ENCODE results near the gene PTDSS2. TPM values are rescaled to one million over a fixed set of nuclear protein-coding genes. Genes with fewer than 3 reads are reported as not detected.

Gene PTDSS2
- total and polyA plus RNA-seq, 4 experiments from 2014 or later: 5.5 to 26.1 (median 14.8) TPM

DNA sequence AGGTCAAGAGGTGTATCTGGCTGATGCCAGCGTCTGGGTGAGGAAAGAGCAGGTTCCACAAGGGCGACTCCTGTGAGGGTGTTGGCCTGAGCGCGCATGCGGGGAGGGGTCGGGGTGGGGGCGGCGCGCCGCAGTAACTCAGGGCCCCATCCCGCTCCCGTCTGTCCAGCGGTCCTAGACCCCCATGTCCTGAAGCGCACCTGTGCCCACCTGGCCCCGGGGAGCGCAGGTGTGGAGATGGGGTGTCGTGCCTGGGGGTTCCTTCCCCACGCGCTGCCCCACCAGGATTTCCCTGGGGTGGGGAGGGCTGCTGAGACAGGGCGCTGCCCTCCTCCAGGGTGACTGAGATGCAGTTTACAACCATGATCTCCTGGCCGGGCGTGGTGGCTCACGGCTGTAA lies 36.1 kb downstream of the PTDSS2 start:
- no peaks in the 10 kb centered on the region for H3K4me1 ChIP-seq (ENCODE audit: insufficient read depth, low read length)
- no peaks in the 10 kb centered on the region for H3K4me1 Mint-ChIP-seq
- H3K9me3 Mint-ChIP-seq: no peaks in the 10 kb centered on the region

GRCh38 chr11:487571-488021 lies 37.5 kb downstream of the PTDSS2 start:
- no peak overlapping the region for H3K27ac ChIP-seq (ENCODE audit: low read depth, low read length)
- Mint-ChIP-seq H3K27me3 (no peaks in the 10 kb centered on the region), H3K4me3 (no peak overlapping the region), H3K4me1 (no peaks in the 10 kb centered on the region), H3K9me3 (no peaks in the 10 kb centered on the region), H3K36me3 (peaks cover 0 to 6% of the 10 kb centered on the region in 2 donors), H3K27ac (no peak overlapping the region)
- H3K27me3 ChIP-seq (ENCODE audit: insufficient read depth, low read length): no peaks in the 10 kb centered on the region
- H3K4me1 ChIP-seq (ENCODE audit: insufficient read depth, low read length): no peaks in the 10 kb centered on the region
- no peak for DNase-seq
- no peak overlapping the region for H3K4me3 ChIP-seq (ENCODE audit: low read length in 2 of 2)
- CTCF ChIA-PET (ENCODE audit: partially characterized antibody): no interaction called here
- no peaks in the 10 kb centered on the region for H3K36me3 ChIP-seq (ENCODE audit: insufficient read depth, low read length)
- POLR2A ChIA-PET (ENCODE audit: partially characterized antibody): no interaction called here
- intact Hi-C loops (cut with micrococcal nuclease): no loop called here
- H3K9me3 ChIP-seq (ENCODE audit: control insufficient read depth in 1 of 2, low read length in 2 of 2): no peaks in the 10 kb centered on the region

More for the DNA sequence above, 36.1 kb downstream of the PTDSS2 start:
- H3K27ac ChIP-seq (ENCODE audit: low read depth, low read length): no peak overlapping the region
- CTCF ChIA-PET (ENCODE audit: partially characterized antibody): no interaction called here
- Mint-ChIP-seq H3K4me3 (no peak overlapping the region), H3K27me3 (no peaks in the 10 kb centered on the region), H3K27ac (no peak overlapping the region), H3K36me3 (peaks cover 0 to 2% of the 10 kb centered on the region in 2 donors)
- DNase-seq: no peak
- no peaks in the 10 kb centered on the region for H3K36me3 ChIP-seq (ENCODE audit: insufficient read depth, low read length)
- H3K9me3 ChIP-seq (ENCODE audit: control insufficient read depth in 1 of 2, low read length in 2 of 2): no peaks in the 10 kb centered on the region
- H3K4me3 ChIP-seq (ENCODE audit: low read length in 2 of 2): no peak overlapping the region
- H3K27me3 ChIP-seq (ENCODE audit: insufficient read depth, low read length): no peaks in the 10 kb centered on the region
- intact Hi-C loops (cut with micrococcal nuclease): no loop called here
- POLR2A ChIA-PET (ENCODE audit: partially characterized antibody): no interaction called here

GRCh38 chr11:488062-488461 lies 38.0 kb downstream of the PTDSS2 start:
- no peaks in the 10 kb centered on the region for H3K9me3 ChIP-seq (ENCODE audit: control insufficient read depth in 1 of 2, low read length in 2 of 2)
- Mint-ChIP-seq H3K4me3 (no peak overlapping the region), H3K4me1 (no peaks in the 10 kb centered on the region), H3K36me3 (peaks cover 0 to 6% of the 10 kb centered on the region in 2 donors), H3K27me3 (no peaks in the 10 kb centered on the region), H3K27ac (no peak overlapping the region), H3K9me3 (no peaks in the 10 kb centered on the region)
- H3K4me3 ChIP-seq (ENCODE audit: low read length in 2 of 2): no peak overlapping the region
- ChIA-PET POLR2A (ENCODE audit: partially characterized antibody) (no interaction called here), CTCF (ENCODE audit: partially characterized antibody) (no interaction called here)
- no peaks in the 10 kb centered on the region for H3K27me3 ChIP-seq (ENCODE audit: insufficient read depth, low read length)
- no peaks in the 10 kb centered on the region for H3K4me1 ChIP-seq (ENCODE audit: insufficient read depth, low read length)
- intact Hi-C loops (cut with micrococcal nuclease): no loop called here
- H3K27ac ChIP-seq (ENCODE audit: low read depth, low read length): no peak overlapping the region
- DNase-seq: no peak
- no peaks in the 10 kb centered on the region for H3K36me3 ChIP-seq (ENCODE audit: insufficient read depth, low read length)

GRCh38 chr11:488579-488978 lies 38.5 kb downstream of the PTDSS2 start:
- intact Hi-C loops (cut with micrococcal nuclease): no loop called here
- Mint-ChIP-seq H3K9me3 (no peaks in the 10 kb centered on the region), H3K27ac (no peak overlapping the region)

DNA sequence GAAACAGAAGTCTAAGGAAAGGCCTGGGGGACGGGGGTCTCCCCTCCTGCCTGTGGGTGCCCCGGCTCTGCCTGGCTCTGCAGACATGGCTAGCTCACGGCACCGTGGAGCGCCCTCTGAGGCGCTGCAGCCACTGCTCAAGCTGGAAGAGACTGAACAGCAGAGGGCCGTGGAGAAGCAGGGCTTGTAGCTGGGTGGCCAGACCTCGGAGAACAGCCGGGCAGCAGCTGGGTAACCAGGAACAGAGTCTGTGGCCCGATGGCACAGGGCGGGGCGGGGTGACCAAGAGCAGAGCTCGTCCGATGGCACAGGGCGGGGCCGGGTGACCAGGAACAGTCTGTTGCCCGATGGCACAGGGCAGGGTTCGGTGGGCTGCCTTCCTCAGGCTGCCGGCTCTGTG lies 38.9 kb downstream of the PTDSS2 start:
- ChIA-PET POLR2A (ENCODE audit: partially characterized antibody) (interaction anchor here (1.0 kb wide), 1 partner anchor 18 kb away, joined by 3 read pairs; no protein-coding TSS in a partner anchor), CTCF (ENCODE audit: partially characterized antibody) (interaction anchor here (0.7 kb wide), 1 partner anchor 29 kb away, joined by 3 read pairs; no protein-coding TSS in a partner anchor)
- H3K27ac Mint-ChIP-seq: no peak overlapping the region

More at GRCh38 chr11:488579-488978, 38.5 kb downstream of the PTDSS2 start:
- H3K4me3 Mint-ChIP-seq: no peak overlapping the region
- POLR2A ChIA-PET (ENCODE audit: partially characterized antibody): interaction anchor here (1.0 kb wide), 1 partner anchor 18 kb away, joined by 3 read pairs; no protein-coding TSS in a partner anchor
- Histone ChIP-seq H3K36me3 (ENCODE audit: insufficient read depth, low read length) (no peaks in the 10 kb centered on the region), H3K4me1 (ENCODE audit: insufficient read depth, low read length) (no peaks in the 10 kb centered on the region), H3K27ac (ENCODE audit: low read depth, low read length) (no peak overlapping the region), H3K27me3 (ENCODE audit: insufficient read depth, low read length) (no peaks in the 10 kb centered on the region), H3K4me3 (ENCODE audit: low read length in 2 of 2) (no peak overlapping the region), H3K9me3 (ENCODE audit: control insufficient read depth in 1 of 2, low read length in 2 of 2) (no peaks in the 10 kb centered on the region)
- H3K27me3 Mint-ChIP-seq: no peaks in the 10 kb centered on the region
- H3K4me1 Mint-ChIP-seq: no peaks in the 10 kb centered on the region
- CTCF ChIA-PET (ENCODE audit: partially characterized antibody): interaction anchor here (0.7 kb wide), 1 partner anchor 30 kb away, joined by 3 read pairs; no protein-coding TSS in a partner anchor
- peaks cover 0 to 6% of the 10 kb centered on the region in 2 donors for H3K36me3 Mint-ChIP-seq
- no peak for DNase-seq

DNA sequence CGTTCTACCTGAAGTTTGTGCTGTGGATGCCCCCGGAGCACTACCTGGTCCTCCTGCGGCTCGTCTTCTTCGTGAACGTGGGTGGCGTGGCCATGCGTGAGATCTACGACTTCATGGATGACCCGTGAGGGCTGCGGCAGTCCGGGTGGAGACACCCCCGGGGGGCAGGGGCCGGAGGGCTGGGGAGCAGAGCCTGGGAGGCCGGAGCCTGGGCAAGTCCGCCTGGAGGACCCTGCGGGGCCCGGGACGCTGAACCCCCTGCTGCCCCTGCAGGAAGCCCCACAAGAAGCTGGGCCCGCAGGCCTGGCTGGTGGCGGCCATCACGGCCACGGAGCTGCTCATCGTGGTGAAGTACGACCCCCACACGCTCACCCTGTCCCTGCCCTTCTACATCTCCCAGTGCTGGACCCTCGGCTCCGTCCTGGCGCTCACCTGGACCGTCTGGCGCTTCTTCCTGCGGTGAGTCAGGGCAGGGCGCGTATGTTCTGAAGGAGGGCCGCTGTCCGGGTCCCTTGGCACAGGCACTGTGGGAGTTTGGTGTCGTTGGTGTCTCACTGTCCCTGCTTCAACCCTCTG lies 39.6 kb downstream of the PTDSS2 start:
- no peaks in the 10 kb centered on the region for H3K27me3 Mint-ChIP-seq
- Histone ChIP-seq H3K36me3 (ENCODE audit: insufficient read depth, low read length) (no peaks in the 10 kb centered on the region), H3K27ac (ENCODE audit: low read depth, low read length) (no peak overlapping the region), H3K27me3 (ENCODE audit: insufficient read depth, low read length) (no peaks in the 10 kb centered on the region), H3K4me1 (ENCODE audit: insufficient read depth, low read length) (no peaks in the 10 kb centered on the region), H3K4me3 (ENCODE audit: low read length in 2 of 2) (no peak overlapping the region), H3K9me3 (ENCODE audit: control insufficient read depth in 1 of 2, low read length in 2 of 2) (no peaks in the 10 kb centered on the region)
- peaks cover 4 to 9% of the 10 kb centered on the region in 2 donors for H3K36me3 Mint-ChIP-seq
- no peak overlapping the region for H3K4me3 Mint-ChIP-seq
- H3K9me3 Mint-ChIP-seq: no peaks in the 10 kb centered on the region
- no peaks in the 10 kb centered on the region for H3K4me1 Mint-ChIP-seq
- no peak overlapping the region for H3K27ac Mint-ChIP-seq
- intact Hi-C loops (cut with micrococcal nuclease): no loop called here
- ChIA-PET CTCF (ENCODE audit: partially characterized antibody) (no interaction called here), POLR2A (ENCODE audit: partially characterized antibody) (no interaction called here)
- DNase-seq: no peak

More for the DNA sequence above, 38.9 kb downstream of the PTDSS2 start:
- H3K27me3 ChIP-seq (ENCODE audit: insufficient read depth, low read length): no peaks in the 10 kb centered on the region
- Mint-ChIP-seq H3K4me1 (no peaks in the 10 kb centered on the region), H3K36me3 (peaks cover 0 to 6% of the 10 kb centered on the region in 2 donors), H3K4me3 (no peak overlapping the region), H3K27me3 (no peaks in the 10 kb centered on the region), H3K9me3 (no peaks in the 10 kb centered on the region)
- no peaks in the 10 kb centered on the region for H3K4me1 ChIP-seq (ENCODE audit: insufficient read depth, low read length)
- no peaks in the 10 kb centered on the region for H3K9me3 ChIP-seq (ENCODE audit: control insufficient read depth in 1 of 2, low read length in 2 of 2)
- no peak for DNase-seq
- no peaks in the 10 kb centered on the region for H3K36me3 ChIP-seq (ENCODE audit: insufficient read depth, low read length)
- no peak overlapping the region for H3K4me3 ChIP-seq (ENCODE audit: low read length in 2 of 2)
- intact Hi-C loops (cut with micrococcal nuclease): no loop called here
- H3K27ac ChIP-seq (ENCODE audit: low read depth, low read length): no peak overlapping the region

DNA sequence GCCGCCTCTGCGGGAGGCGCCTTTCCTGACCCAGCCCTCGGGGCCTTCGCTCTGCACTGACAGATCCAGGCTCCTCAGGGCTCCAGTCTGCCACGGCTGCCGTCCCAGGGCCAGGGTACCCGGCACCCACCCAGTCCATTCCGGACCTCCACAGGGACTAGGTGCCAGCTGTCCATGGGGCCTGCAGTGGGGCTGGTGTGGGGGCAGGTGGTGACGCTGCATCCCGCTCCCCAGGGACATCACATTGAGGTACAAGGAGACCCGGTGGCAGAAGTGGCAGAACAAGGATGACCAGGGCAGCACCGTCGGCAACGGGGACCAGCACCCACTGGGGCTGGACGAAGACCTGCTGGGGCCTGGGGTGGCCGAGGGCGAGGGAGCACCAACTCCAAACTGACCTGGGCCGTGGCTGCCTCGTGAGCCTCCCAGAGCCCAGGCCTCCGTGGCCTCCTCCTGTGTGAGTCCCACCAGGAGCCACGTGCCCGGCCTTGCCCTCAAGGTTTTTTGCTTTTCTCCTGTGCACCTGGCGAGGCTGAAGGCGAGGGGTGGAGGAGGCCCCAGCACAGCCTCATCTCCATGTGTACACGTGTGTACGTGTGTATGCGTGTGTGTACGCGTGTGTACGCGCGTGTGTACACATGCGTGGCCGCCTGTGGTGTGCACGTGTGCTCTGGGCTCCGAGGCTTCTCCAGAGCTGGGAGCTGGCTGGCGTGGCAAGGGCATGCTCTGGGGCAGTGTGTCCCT lies 40.3 kb downstream of the PTDSS2 start:
- peaks cover 4 to 13% of the 10 kb centered on the region in 2 donors for H3K36me3 Mint-ChIP-seq
- peak in 1 of 5 donors; percentile 28 for DNase-seq
- H3K27ac Mint-ChIP-seq: no peak overlapping the region
- no peaks in the 10 kb centered on the region for H3K9me3 Mint-ChIP-seq
- ChIA-PET CTCF (ENCODE audit: partially characterized antibody) (interaction anchor here (1.0 kb wide), 1 partner anchor 36 kb away, joined by 3 read pairs; no protein-coding TSS in a partner anchor), POLR2A (ENCODE audit: partially characterized antibody) (no interaction called here)
- Histone ChIP-seq H3K4me1 (ENCODE audit: insufficient read depth, low read length) (no peaks in the 10 kb centered on the region), H3K27me3 (ENCODE audit: insufficient read depth, low read length) (no peaks in the 10 kb centered on the region), H3K9me3 (ENCODE audit: control insufficient read depth in 1 of 2, low read length in 2 of 2) (no peaks in the 10 kb centered on the region), H3K4me3 (ENCODE audit: low read length in 2 of 2) (no peak overlapping the region), H3K27ac (ENCODE audit: low read depth, low read length) (no peak overlapping the region), H3K36me3 (ENCODE audit: insufficient read depth, low read length) (peaks cover 3% of the 10 kb centered on the region)
- H3K27me3 Mint-ChIP-seq: no peaks in the 10 kb centered on the region
- no peaks in the 10 kb centered on the region for H3K4me1 Mint-ChIP-seq
- no peak overlapping the region for H3K4me3 Mint-ChIP-seq
- intact Hi-C loops (cut with micrococcal nuclease): no loop called here

All from CD4-positive, alpha-beta memory T cell (primary cell).